D721Med (cell line): Measurements from ENCODE around the gene CAVIN1.
"Not testable (repeated sequence)": the region's sequence is repeated elsewhere in the genome, so short reads cannot be mapped to it uniquely, and the experiment has no call there.

Experiments
- DNase-seq: peaks from one replicate; pipeline ENCODE4 v3.0.0; 2011; ENCODE audit warnings: low spot score; ENCODE audit not compliant: insufficient read length
- FAIRE-seq: peaks from 2 replicates; lab custom pipeline; 2011; peaks lifted over from hg19 to GRCh38; lab: Jason Lieb, UNC
- TF ChIP-seq, protein P1 (sequence below): IDR thresholded peaks from 2 replicates; pipeline ENCODE4 v1.5.1; 2012; ENCODE audit warnings: mild to moderate bottlenecking, control low read depth; ENCODE audit not compliant: insufficient read depth; ENCODE audit errors: missing control alignments

The CAVIN1 gene

DNA sequence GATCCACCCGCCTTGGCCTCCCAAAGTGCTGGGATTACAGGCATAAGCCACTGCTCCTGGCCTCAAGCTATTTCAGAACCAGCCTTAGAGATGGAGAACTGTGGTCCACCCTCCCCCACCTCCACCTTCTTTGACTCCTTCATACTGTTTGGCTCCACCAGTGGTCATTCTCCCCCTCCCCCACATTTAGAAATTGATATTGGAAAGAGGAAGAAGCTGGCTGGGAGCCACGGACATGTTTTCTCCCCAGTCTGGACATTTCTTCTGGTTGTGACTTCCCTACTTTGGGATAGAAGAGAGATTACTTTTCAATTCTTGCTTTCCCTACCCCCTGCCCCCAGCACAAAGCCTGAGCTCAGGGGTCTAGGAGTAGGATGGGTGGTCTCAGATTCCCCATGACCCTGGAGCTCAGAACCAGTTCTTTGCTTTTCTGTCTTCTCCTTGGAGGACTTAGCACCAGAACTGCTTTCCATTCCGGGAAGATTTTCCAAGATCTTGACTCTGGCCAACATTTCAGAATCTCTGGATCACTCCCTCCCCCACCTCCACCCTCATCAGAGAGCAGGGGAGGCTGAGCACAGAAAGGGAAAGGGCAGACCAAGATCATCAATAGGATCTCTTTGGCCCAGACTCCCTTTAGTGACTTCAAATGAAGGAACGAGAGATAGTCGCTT is 16.3 kb downstream of the CAVIN1 start:
- TF ChIP-seq, protein P1, sequence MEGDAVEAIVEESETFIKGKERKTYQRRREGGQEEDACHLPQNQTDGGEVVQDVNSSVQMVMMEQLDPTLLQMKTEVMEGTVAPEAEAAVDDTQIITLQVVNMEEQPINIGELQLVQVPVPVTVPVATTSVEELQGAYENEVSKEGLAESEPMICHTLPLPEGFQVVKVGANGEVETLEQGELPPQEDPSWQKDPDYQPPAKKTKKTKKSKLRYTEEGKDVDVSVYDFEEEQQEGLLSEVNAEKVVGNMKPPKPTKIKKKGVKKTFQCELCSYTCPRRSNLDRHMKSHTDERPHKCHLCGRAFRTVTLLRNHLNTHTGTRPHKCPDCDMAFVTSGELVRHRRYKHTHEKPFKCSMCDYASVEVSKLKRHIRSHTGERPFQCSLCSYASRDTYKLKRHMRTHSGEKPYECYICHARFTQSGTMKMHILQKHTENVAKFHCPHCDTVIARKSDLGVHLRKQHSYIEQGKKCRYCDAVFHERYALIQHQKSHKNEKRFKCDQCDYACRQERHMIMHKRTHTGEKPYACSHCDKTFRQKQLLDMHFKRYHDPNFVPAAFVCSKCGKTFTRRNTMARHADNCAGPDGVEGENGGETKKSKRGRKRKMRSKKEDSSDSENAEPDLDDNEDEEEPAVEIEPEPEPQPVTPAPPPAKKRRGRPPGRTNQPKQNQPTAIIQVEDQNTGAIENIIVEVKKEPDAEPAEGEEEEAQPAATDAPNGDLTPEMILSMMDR, result no peak
- DNase-seq, result no peak
- FAIRE-seq, result no peak

DNA sequence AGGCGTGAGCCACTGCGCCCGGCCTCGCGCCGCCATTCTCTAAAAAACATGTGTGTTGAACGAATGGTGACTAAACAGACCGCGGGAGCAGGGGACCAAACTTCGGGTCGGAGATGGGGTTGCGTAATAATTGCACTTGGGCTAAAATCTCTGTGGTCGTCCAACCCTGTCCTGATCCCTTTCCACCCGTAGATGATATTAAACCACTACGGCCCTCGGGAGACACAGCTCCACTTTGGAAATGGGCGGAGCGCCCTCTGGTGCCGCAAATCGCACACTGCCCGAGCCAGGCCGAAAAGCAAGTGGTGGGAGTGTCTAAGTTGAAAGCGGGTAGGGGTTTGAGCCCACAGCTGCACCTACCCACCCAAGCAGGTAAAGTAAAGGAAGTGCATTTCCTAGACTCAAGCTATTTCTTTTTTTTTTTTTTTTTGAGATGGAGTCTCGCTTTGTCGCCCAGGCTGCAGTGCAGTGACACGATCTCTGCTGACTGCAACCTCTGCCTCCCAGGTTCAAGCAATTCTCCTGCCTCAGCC is 17.0 kb downstream of the CAVIN1 start:
- FAIRE-seq (no peak), DNase-seq (peak; percentile 84)
- TF ChIP-seq, protein P1, result peak; percentile 99

- TF ChIP-seq, protein P1, result no peak
- no peak for DNase-seq
Observed at GRCh38 chr17:42405076-42405475, 18.0 kb downstream of the CAVIN1 start.

GRCh38 chr17:42404326-42405055 is 18.6 kb downstream of the CAVIN1 start:
- TF ChIP-seq, protein P1, result no peak
- DNase-seq (no peak), FAIRE-seq (no peak)

More at GRCh38 chr17:42405076-42405475, 18.0 kb downstream of the CAVIN1 start:
- FAIRE-seq, result no peak

DNA sequence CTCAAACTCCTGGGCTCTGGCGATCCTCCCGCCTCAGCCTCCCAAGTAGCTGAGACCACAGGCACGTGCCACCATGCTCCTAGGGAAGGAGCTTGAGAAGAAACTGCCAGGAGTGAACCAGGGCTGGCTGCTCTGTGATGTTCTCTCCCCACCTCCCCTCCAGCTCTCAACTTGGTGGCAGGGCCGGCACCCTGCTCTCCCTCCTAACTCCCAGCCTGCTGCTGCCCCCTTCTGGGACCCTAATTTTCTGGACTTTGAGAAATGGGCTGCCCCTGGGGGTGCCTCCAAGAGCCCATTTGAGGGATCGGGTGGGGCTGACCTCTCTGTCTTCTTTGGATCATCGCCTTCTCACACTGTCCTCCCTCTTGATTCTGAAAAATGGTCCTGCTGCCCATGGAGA is 19.9 kb downstream of the CAVIN1 start:
- DNase-seq (peak; percentile 41), FAIRE-seq (no peak)
- TF ChIP-seq, protein P1, result peak; percentile 82

DNA sequence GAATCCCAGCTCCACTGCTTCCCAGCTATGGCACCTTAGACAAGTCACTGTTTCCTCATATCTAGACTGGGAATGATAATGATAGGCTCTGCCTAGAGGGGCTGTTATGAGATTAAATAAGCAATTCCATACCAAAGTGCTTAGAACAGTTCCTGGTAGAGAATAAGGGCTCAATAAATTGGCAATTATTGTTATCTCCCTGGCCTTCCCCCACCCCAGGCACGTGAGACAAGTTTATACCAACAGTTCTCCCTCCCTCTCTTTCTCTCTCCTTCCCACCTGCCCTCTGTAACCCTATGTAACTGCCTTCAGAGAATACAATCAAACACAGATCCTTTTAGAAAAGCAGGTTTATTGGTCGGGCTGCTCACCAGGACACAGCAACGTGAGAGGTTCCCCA is 20.9 kb downstream of the CAVIN1 start:
- DNase-seq, result no peak
- FAIRE-seq, result no peak
- TF ChIP-seq, protein P1, result no peak

DNA sequence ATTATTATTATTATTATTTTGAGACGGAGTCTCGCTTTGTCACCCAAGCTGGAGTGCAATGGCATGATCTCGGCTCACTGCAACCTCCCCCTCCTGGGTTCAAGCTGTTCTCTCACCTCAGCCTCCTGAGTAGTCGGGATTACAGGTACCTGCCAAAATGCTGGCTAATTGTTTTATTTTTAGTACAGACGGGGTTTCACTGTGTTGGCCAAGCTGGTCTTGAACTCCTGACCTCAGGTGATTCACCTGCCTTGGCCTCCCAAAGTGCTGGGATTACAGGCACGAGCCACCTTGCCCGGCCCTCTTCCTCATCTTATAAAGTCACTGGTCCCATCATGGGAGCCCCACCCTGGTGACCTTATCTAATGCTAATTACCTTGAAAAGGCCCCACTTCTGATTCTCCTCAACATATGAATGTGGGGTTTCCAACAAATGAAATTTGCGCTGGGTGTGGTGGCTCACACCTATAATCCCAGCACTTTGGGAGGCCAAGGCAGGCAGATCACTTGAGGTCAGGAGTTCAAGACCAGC is 22.1 kb downstream of the CAVIN1 start:
- not testable (repeated sequence) for DNase-seq, FAIRE-seq
